ENCODE data around the gene ITPR2. TPM values are rescaled to one million over a fixed set of nuclear protein-coding genes. Genes with fewer than 3 reads are reported as not detected.

Gene ITPR2
- total RNA-seq, 1 donor from 2014 or later, result 16.3 TPM

DNA sequence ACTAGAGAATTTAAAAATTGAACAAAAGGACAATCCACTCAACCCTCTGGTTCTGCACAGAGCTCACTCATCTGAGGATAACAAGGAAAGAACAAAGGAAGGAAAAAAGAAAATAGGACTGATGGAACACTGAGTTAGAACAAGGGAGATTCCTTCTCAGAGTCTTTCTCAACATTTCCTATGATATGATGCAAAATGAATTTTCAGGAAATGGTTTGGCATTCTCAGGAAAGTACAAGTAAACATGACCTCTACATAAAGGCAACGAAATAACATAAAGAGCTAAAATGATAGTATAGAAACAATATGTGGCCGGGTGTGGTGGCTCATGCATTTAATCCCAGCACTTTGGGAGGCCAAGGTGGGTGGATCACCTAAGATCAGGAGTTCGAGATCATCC is 135.8 kb downstream of the ITPR2 start:
- Histone ChIP-seq H3K27me3 (ENCODE audit: control insufficient read depth, insufficient read depth, low read length) (no peaks in the 10 kb centered on the region), H3K36me3 (ENCODE audit: control insufficient read depth, insufficient read depth, low read length) (no peaks in the 10 kb centered on the region), H3K4me3 (ENCODE audit: low read depth, low read length) (no peak overlapping the region)
- no peak for DNase-seq (ENCODE audit: low read depth)
- TF ChIP-seq, protein P1, sequence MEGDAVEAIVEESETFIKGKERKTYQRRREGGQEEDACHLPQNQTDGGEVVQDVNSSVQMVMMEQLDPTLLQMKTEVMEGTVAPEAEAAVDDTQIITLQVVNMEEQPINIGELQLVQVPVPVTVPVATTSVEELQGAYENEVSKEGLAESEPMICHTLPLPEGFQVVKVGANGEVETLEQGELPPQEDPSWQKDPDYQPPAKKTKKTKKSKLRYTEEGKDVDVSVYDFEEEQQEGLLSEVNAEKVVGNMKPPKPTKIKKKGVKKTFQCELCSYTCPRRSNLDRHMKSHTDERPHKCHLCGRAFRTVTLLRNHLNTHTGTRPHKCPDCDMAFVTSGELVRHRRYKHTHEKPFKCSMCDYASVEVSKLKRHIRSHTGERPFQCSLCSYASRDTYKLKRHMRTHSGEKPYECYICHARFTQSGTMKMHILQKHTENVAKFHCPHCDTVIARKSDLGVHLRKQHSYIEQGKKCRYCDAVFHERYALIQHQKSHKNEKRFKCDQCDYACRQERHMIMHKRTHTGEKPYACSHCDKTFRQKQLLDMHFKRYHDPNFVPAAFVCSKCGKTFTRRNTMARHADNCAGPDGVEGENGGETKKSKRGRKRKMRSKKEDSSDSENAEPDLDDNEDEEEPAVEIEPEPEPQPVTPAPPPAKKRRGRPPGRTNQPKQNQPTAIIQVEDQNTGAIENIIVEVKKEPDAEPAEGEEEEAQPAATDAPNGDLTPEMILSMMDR (IDR thresholded peaks at IDR 0.05; ENCODE audit: insufficient read depth, low read length, poor library complexity, severe bottlenecking), result no peak

DNA sequence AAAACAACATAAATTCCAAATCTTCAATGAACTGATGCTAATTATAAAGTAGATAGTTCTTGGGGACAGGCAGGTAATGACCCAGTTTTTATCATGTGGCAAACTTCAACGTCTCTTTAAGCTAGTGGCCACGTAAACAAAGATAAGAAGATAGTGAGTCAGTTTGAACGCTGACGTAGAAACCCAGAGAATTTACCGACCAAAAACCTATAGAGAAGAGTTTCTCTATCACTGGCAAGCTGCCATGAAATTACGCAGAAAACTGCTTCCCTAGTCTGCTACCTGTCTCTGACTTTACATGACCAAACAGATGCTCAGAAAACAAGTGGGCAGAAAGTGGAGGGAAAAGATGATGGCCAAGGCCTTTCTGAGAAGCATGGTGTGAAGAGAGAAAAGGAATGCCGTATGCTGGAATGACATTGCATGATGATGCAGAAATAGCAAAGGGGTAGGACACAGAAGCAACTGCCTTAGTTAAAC is 136.3 kb downstream of the ITPR2 start:
- DNase-seq (ENCODE audit: low read depth), result no peak

DNA sequence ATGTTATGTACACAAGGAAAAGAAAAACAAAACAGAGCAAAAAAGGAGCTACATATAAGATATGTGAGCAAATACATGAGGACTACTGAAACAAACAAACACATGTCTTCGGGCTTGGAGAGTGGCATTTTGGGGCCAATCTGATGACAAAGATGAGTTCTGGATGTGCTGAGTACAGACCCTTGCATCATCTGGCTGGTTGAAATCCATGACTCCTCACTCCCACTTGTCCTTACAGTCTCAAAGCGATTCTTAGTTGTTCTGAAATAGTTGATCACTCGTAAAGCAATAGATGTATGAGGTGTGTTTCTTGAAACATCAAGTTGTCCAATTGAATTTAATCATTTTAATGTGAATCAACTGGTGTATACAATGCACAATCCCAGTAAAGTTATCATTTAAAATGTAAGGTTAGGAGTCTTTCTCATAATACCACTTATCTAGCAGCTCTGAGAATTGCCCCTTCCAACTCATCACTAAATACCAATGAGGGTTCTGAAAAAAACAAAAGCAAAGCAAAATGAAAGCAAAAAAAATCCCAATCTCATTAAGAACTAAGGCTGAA is 136.9 kb downstream of the ITPR2 start:
- Histone ChIP-seq H3K27me3 (ENCODE audit: control insufficient read depth, insufficient read depth, low read length) (no peaks in the 10 kb centered on the region), H3K4me3 (ENCODE audit: low read depth, low read length) (no peak overlapping the region), H3K36me3 (ENCODE audit: control insufficient read depth, insufficient read depth, low read length) (no peaks in the 10 kb centered on the region)
- TF ChIP-seq, protein P1 (IDR thresholded peaks at IDR 0.05; ENCODE audit: insufficient read depth, low read length, poor library complexity, severe bottlenecking), result no peak
- no peak for DNase-seq (ENCODE audit: low read depth)

More for the DNA sequence above, 136.3 kb downstream of the ITPR2 start:
- Histone ChIP-seq H3K27me3 (ENCODE audit: control insufficient read depth, insufficient read depth, low read length) (no peaks in the 10 kb centered on the region), H3K4me3 (ENCODE audit: low read depth, low read length) (no peak overlapping the region), H3K36me3 (ENCODE audit: control insufficient read depth, insufficient read depth, low read length) (no peaks in the 10 kb centered on the region)
- TF ChIP-seq, protein P1 (IDR thresholded peaks at IDR 0.05; ENCODE audit: insufficient read depth, low read length, poor library complexity, severe bottlenecking), result no peak

DNA sequence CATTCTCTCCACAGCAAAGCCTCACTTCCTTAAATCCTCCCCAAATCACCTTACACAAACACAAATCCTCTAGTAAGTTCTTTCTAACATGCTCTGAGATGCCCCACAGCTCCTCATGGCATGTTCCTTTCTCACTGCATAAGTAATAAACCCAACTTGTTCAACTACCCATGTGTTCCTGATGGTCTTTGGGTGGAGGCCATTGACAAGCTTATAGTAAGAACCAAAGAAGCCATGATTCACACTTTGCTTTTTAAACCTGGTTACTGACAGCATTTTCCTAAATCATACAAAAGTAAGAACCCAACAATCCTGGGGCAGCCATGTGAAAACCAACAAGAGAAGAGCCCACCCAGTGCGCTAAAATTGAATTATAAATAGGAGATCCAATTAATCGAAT is 138.6 kb downstream of the ITPR2 start:
- Histone ChIP-seq H3K4me3 (ENCODE audit: low read depth, low read length) (no peak overlapping the region), H3K27me3 (ENCODE audit: control insufficient read depth, insufficient read depth, low read length) (no peaks in the 10 kb centered on the region), H3K36me3 (ENCODE audit: control insufficient read depth, insufficient read depth, low read length) (no peaks in the 10 kb centered on the region)
- TF ChIP-seq, protein P1 (IDR thresholded peaks at IDR 0.05; ENCODE audit: insufficient read depth, low read length, poor library complexity, severe bottlenecking), result no peak
- no peak for DNase-seq (ENCODE audit: low read depth)

DNA sequence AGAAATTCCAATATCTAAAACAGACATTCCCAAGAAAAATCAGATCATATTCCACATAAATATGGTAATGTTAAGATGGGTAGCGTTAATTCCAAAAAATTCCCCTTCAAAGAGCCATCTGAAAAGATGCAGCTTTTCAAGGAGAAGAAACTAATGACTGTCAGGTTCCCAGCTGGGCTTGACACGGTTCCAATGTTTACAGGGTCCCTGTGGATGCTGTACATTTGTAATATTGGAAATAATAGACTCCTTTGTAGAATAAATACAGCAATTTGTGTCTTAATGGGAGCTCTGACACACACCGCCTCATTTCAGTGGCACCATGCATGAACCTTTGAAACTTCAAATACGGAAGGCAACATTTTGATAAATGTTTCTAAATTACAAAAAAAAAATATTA is 140.6 kb downstream of the ITPR2 start:
- Histone ChIP-seq H3K27me3 (ENCODE audit: control insufficient read depth, insufficient read depth, low read length) (no peaks in the 10 kb centered on the region), H3K4me3 (ENCODE audit: low read depth, low read length) (no peak overlapping the region), H3K36me3 (ENCODE audit: control insufficient read depth, insufficient read depth, low read length) (no peaks in the 10 kb centered on the region)
- TF ChIP-seq, protein P1 (IDR thresholded peaks at IDR 0.05; ENCODE audit: insufficient read depth, low read length, poor library complexity, severe bottlenecking), result no peak
- no peak for DNase-seq (ENCODE audit: low read depth)

All from kidney epithelial cell (primary cell).